HUES6 (cell line): Measurements from ENCODE around the gene LITAFD.
"Not testable (repeated sequence)": the region's sequence is repeated elsewhere in the genome, so short reads cannot be mapped to it uniquely, and the experiment has no call there.

ENCODE experiments used
- H3K27ac ChIP-seq: 2 replicates; pipeline ENCODE4 v1.7.0; 2013; ENCODE audit warnings: low read depth, mild to moderate bottlenecking, low read length, inconsistent platforms
- H3K27me3 ChIP-seq: 2 replicates; pipeline ENCODE4 v1.6.1; 2013; ENCODE audit warnings: low read length; ENCODE audit not compliant: control insufficient read depth, insufficient read depth
- H3K36me3 ChIP-seq: 2 replicates; pipeline ENCODE4 v1.6.1; 2013; ENCODE audit warnings: low read length; ENCODE audit not compliant: control insufficient read depth, insufficient read depth
- H3K4me1 ChIP-seq: 2 replicates; pipeline ENCODE4 v1.6.1; 2013; ENCODE audit warnings: low read length; ENCODE audit not compliant: control insufficient read depth, insufficient read depth
- H3K4me3 ChIP-seq: 2 replicates; pipeline ENCODE4 v1.5.1; 2013; ENCODE audit warnings: low read depth, low read length
- H3K9ac ChIP-seq: one replicate; pipeline ENCODE4 v1.6.1; 2013; ENCODE audit warnings: mild to moderate bottlenecking, low read length
- H3K9me3 ChIP-seq: 2 replicates; pipeline ENCODE4 v1.6.1; 2013; ENCODE audit warnings: low read depth, low read length; ENCODE audit not compliant: control insufficient read depth, insufficient read depth

LITAFD gene

DNA sequence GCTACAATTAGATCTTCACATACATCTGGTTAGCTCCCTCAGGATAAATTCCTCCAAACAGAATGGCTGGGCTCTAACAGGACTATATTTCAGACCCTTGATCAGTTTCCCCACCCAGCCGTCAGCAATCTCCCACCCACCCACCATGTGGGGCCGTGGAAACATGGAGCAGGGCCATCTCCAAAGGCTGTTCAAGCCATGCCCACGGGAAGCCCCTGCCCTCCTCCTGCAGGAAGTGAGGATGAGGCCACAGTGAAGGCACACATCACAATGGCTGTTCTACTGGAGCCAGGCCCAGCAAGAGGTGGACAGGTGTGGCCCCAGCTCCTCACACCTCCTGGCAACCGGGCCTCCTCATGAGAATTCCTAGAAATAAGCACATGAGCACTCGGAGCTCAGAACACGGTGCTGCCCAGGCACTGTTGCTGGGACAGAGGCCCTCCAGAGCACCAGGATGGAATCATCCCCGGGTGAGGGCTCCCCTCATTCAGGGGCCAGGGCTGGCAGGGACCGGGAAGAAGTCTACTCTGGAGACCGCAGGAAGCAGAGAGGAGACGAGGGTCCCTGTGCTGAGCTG, at the start of gene LITAFD:
LITAFD (plus strand) TSS at position 311 of the 577 bp plus-strand sequence. CDS start 2,005 bp downstream, outside the sequence.
- H3K4me1 ChIP-seq, result peaks cover 31% of the 10 kb centered on the region

DNA sequence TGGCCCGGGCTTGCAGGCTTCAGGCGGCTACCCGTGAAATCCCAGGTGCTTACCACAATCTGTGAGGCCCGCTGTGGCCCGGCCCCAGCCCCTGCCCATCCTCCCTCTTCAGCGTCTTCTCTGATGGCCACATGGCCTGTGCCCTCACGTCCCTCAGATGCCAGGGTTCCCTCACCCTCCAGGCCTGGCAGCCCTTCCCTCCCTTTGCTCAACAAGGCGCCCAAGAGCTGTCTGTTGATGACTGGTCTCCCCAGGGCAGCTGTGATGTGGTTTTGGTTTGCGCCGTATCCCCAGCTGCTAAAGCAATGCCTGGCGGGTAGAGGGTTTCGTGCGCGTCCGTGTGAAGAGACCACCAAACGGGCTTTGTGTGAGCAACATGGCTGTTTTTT, 49.4 kb upstream of the LITAFD start:
- peak overlapping the region; percentile 90 for H3K27ac ChIP-seq
- peaks cover 49% of the 10 kb centered on the region for H3K4me1 ChIP-seq
- peak overlapping the region; percentile 87 for H3K9ac ChIP-seq
- no peaks in the 10 kb centered on the region for H3K27me3 ChIP-seq
- no peaks in the 10 kb centered on the region for H3K9me3 ChIP-seq
- H3K4me3 ChIP-seq, result no peak overlapping the region
- H3K36me3 ChIP-seq, result peaks cover 23% of the 10 kb centered on the region

More for the DNA sequence above, at the start of gene LITAFD:
- Histone ChIP-seq H3K27me3 (no peaks in the 10 kb centered on the region), H3K36me3 (0 out of 2 replicates have a peak, but pooled peaks cover under 1% of the 10 kb centered on the region), H3K9me3 (no peaks in the 10 kb centered on the region), H3K4me3 (no peak within 1 kb of the TSS), H3K27ac (no peak within 1 kb of the TSS), H3K9ac (no peak within 1 kb of the TSS)

DNA sequence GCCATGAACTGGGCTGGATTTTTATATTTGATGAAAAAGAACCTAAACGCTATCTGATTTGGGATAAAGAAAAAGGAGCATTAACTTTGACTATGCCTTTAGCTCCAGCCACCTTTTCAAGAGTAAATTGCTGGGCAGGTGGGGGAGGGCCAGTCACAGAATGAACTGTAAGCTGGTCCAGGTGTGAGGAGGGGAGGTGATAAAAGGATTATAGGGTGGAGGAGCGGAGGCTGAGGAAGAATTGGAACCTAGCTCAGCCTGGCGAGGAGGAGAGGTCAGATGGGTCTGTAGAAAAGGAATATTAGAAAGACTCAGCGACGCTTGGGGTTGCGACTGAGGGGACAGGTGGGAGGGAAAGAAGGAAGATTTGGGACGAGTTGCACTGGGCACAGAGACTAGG, 45.4 kb upstream of the LITAFD start:
- not testable (repeated sequence) for H3K36me3 ChIP-seq

GRCh38 chr16:8837594-8837993, 44.6 kb upstream of the LITAFD start:
- not testable (repeated sequence) for H3K27ac ChIP-seq, H3K9ac ChIP-seq

More for the DNA sequence above, 45.4 kb upstream of the LITAFD start:
- not testable (repeated sequence) for H3K9ac ChIP-seq, H3K27me3 ChIP-seq, H3K9me3 ChIP-seq, H3K27ac ChIP-seq, H3K4me3 ChIP-seq
- peaks cover 26% of the 10 kb centered on the region for H3K4me1 ChIP-seq

DNA sequence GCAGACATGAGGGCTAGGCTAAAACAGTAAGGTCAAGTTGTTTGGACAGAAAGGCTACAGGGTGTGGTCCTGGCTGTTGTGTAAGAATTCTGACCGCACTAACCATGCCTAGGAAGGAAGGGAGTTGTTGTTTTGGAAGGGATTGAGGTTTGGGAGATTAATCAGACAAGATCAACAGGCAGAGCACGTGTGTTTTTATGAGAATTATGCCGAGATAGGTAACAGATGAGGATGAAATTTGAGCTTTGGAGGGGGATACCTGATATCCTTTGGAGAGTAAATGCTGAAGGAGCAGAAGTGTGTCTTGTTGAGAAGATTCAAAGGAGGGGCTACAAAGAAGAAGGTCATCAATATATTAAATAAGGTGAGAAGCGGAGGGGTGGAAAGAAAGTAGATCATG, 40.1 kb upstream of the LITAFD start:
- H3K4me1 ChIP-seq, H3K27me3 ChIP-seq, H3K9ac ChIP-seq, H3K9me3 ChIP-seq, H3K4me3 ChIP-seq, H3K27ac ChIP-seq: not testable (repeated sequence)
- peaks cover 11% of the 10 kb centered on the region for H3K36me3 ChIP-seq

More at GRCh38 chr16:8837594-8837993, 44.6 kb upstream of the LITAFD start:
- not testable (repeated sequence) for H3K36me3 ChIP-seq, H3K27me3 ChIP-seq, H3K4me3 ChIP-seq, H3K9me3 ChIP-seq
- peaks cover 18% of the 10 kb centered on the region for H3K4me1 ChIP-seq

DNA sequence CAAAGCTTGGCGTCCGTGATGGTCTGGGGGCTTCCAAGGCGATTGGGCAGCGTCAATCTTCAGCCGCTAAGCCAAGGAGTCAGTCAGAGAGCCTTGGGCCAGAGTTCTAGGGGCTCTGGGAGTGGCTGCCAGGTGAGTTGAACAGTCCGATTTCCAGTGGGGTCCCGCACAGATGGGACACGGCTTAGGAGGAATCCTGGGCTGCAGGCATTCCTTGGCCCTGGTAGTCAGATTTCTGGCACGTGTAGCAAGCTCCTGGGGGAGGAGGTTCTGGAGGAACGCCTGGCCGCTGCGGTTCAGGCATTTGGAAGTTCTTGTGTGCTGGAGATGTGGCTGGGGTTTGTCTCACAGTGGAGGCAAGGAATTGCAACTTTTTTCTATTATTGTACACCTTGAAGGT, 38.9 kb upstream of the LITAFD start:
- not testable (repeated sequence) for H3K4me1 ChIP-seq, H3K27me3 ChIP-seq, H3K9ac ChIP-seq, H3K27ac ChIP-seq, H3K4me3 ChIP-seq, H3K9me3 ChIP-seq
- peaks cover 24% of the 10 kb centered on the region for H3K36me3 ChIP-seq

GRCh38 chr16:8845699-8846298, 36.4 kb upstream of the LITAFD start:
- Histone ChIP-seq H3K36me3 (peaks cover 48% of the 10 kb centered on the region), H3K4me3 (no peak overlapping the region), H3K9ac (no peak overlapping the region), H3K27ac (no peak overlapping the region), H3K4me1 (peaks cover 11% of the 10 kb centered on the region; the same call in 1 of the 2 replicates), H3K27me3 (no peaks in the 10 kb centered on the region), H3K9me3 (no peaks in the 10 kb centered on the region)

- Histone ChIP-seq H3K4me1 (peaks cover 11% of the 10 kb centered on the region; the same call in 1 of the 2 replicates), H3K9ac (no peak overlapping the region), H3K9me3 (no peaks in the 10 kb centered on the region), H3K4me3 (no peak overlapping the region), H3K27me3 (no peaks in the 10 kb centered on the region), H3K36me3 (peaks cover 50% of the 10 kb centered on the region), H3K27ac (no peak overlapping the region)
These were observed 35.7 kb upstream of the LITAFD start for GRCh38 chr16:8846401-8846932.

- peaks cover 11% of the 10 kb centered on the region; the same call in 1 of the 2 replicates for H3K4me1 ChIP-seq
- H3K27me3 ChIP-seq, result no peaks in the 10 kb centered on the region
- no peak overlapping the region for H3K27ac ChIP-seq
- H3K36me3 ChIP-seq, result peaks cover 57% of the 10 kb centered on the region
- no peaks in the 10 kb centered on the region for H3K9me3 ChIP-seq
- H3K4me3 ChIP-seq, result no peak overlapping the region
- H3K9ac ChIP-seq, result no peak overlapping the region
These were observed 35.0 kb upstream of the LITAFD start for GRCh38 chr16:8847145-8847544.

GRCh38 chr16:8847623-8848022, 34.5 kb upstream of the LITAFD start:
- peaks cover 62% of the 10 kb centered on the region for H3K36me3 ChIP-seq
- no peak overlapping the region for H3K27ac ChIP-seq

DNA sequence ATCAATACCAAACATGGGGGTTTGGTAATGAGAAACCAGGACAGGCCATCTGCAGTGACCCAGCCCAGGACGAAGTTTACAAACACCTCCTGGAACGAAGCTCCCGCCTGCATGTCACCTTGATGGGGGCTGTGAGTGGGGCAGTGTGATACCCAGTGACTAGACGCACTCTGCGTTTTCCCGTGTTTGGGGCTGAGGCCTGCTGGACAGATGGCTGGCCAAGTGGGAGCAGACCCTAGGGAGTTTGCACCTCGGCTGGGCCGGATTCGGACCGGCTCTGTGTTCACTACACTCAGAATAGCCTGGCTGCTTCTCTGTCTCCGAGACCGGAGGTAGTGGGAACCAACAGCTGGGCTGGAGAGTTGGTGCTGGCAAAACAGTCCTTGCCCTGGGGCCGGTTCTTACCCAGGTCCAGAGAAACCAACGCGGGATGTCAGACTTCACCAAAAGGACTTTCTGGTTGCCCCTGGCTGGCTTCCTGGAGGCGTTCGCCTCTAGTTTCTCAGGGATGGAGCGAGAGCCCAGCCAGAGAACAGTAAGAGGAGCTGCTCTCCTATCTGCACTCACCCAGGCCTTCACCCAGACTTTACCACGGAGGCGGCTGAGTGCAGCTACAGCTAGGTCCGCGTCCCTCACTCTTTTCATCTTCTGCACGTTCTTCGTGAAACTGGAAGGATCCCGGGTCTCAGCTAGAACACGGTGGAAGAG, 33.8 kb upstream of the LITAFD start:
- Histone ChIP-seq H3K9me3 (no peaks in the 10 kb centered on the region), H3K9ac (no peak overlapping the region), H3K27ac (no peak overlapping the region), H3K27me3 (no peaks in the 10 kb centered on the region), H3K4me3 (no peak overlapping the region), H3K4me1 (peaks cover 15% of the 10 kb centered on the region), H3K36me3 (peaks cover 69% of the 10 kb centered on the region)

More at GRCh38 chr16:8847623-8848022, 34.5 kb upstream of the LITAFD start:
- Histone ChIP-seq H3K4me1 (peaks cover 11% of the 10 kb centered on the region; the same call in 1 of the 2 replicates), H3K9me3 (no peaks in the 10 kb centered on the region), H3K27me3 (no peaks in the 10 kb centered on the region), H3K4me3 (no peak overlapping the region), H3K9ac (no peak overlapping the region)
